Measurements from ENCODE around the gene NDUFV1.
"Not testable (repeated sequence)": the region's sequence is repeated elsewhere in the genome, so short reads cannot be mapped to it uniquely, and the experiment has no call there.

Gene NDUFV1

DNA sequence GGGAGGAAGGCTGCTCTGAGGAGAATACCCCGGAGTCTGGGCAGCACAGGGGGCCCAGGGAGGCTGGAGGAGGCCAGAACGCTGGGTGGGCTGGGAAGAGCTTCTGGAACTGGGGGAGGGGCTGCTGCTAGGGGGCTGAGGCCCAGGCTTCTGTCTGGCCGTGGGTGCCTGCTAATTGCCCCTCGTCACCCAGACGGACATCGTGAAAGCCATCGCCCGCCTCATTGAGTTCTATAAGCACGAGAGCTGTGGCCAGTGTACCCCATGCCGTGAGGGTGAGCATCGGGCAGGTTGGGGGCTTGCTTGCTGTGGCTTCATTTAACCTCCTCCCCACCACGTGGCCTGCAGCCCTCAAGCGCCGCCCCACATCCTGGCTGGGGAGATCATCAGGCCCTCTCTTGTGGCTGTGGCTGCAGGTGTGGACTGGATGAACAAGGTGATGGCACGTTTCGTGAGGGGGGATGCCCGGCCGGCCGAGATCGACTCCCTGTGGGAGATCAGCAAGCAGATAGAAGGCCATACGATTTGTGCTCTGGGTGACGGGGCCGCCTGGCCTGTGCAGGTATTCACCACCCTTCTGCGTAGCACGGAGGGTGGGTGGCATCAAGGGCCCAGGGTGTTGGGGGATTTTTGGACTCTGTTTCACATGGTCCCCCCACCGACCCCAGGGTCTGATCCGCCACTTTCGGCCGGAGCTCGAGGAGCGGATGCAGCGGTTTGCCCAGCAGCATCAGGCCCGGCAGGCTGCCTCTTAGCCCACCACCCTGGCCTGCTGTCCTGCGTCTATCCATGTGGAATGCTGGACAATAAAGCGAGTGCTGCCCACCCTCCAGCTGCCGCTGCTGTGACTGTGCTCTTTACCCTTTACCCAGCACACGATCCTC, 5.2 kb downstream of the NDUFV1 start:
- DNase-seq, result no peak

DNA sequence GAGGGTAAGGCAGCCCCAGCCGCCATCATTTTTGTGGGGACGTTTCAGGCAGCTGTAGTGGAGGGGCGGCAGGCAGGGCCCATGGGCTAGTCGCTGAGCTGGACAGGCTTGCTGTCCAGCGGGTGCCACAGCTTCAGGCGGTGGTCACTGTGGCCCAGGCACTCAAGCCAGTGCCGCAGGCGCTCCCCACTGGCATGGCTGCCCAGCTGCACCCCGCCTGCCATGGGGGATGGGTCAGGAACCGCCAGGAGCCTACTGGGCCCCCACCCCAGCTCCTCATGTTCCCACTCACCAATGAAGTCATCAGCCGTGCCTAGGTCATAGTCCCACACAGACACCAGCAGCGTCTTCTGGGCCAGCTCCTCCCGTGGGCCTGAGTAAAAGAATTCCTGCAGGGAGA, 6.0 kb downstream of the NDUFV1 start:
- no peak for DNase-seq

DNA sequence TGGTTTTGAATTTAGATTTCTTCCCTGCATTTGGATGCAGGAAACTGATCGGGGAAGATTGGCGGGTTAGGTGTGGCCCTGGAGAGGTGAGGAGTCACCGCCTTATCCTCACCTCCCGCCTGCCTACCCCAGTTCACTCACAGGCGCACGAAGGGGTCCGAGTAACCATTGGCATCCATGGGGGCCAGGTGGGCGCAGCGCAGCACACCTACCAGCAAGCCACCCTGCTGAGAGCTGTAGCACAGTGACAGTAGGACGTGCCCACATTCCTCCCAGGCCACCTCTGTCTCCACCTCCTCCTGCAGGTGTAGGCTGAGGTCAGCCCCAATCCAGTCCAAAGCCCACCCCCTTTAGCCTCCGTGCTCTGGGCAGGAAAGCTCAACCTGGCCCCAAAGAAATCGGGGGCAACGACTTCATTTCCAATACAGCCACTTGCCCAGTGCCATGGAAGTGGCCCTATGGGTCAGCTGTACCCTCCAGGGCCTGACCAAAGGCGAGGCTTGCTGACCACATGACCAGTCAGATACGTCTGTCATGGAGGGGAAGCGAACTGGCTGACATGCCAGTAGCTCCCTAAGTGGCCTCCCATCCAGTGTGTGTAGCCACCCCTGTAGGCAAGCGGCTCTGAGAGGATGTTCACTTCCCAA, 6.7 kb downstream of the NDUFV1 start:
- DNase-seq, result no peak

GRCh38 chr11:67613960-67614715, 7.4 kb downstream of the NDUFV1 start:
- peak; percentile 73 for DNase-seq

DNA sequence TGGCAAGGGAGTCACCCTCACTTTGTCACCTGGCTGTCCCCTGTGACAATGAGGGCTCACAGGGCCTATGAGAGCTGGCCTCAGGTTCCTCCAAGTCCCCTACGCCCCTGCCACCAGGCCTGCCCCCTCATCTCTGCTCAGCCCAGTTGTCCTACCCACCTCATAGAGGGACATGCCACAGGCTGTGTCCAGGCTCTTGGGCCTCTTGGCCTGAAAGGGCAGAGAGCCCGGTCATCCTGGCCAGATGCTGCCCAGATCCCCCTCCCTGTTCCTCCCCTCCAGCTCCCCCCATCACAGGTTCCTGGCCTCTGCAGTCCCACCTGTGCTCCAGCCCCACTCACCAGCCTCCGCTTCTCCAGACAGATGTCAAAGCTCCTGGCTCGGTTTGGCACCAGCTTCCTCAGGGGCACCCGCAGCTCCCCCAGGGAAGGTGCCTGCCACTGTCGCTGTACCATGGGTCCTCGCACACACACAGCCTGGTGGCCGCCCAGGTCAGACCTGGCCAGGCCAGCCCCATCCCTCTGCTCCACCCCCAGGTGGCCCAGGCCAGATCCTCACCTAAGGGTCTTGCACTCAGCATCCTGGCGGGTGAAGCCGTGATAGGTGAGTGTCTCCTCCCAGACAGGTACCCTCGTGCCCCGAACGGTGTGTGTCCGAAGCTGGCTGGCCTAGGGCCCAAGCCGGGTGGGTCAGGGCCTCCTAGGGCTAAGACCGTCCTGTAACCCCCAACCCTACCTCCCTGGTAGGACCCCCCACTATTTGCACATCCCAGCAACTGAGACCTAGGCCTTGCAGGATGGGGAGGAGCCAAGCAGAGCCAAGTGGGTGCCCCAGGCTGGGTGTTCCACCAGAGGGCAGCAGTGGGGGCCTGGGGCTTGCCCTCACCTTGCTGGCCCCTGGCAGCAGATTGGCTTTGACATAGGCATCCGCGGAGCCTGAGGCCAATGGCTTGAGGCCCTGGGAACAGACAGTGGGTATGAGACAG, 8.3 kb downstream of the NDUFV1 start:
- DNase-seq, result peak; percentile 20

DNA sequence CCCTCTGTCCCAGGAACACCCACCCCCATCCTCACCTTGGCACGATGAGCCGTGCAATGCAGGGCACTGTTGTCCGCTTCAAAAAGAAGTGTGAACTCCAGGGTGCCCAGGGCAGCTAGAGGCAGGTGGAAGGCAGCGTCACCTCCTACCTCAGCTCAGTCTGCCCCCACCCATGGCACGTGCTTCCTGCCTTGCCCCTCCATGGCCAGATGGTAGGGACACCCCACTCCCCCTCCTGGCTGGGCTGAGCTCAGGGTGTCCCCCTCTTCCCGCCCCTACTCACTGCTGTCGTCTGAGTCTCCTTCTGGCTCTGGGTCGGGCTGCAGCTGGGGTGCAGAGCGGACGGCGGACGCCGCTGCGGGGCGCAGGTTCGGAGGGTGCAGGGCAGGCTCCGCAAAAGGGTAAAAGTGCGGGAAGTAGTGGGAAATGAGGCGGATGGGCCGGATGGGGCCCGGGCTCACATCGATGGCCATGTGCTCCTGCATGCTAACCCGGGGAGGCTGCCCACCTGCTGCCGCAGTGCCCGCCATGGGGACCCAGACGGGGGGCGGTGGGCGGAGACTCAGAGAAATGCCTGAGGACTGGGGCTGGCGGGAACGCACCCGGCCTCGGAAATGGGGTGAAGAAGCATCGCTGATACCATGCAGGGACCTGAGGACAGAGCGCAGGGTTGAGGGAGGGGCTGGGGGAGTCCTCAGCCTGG, 9.1 kb downstream of the NDUFV1 start:
- peak; percentile 24 for DNase-seq

DNA sequence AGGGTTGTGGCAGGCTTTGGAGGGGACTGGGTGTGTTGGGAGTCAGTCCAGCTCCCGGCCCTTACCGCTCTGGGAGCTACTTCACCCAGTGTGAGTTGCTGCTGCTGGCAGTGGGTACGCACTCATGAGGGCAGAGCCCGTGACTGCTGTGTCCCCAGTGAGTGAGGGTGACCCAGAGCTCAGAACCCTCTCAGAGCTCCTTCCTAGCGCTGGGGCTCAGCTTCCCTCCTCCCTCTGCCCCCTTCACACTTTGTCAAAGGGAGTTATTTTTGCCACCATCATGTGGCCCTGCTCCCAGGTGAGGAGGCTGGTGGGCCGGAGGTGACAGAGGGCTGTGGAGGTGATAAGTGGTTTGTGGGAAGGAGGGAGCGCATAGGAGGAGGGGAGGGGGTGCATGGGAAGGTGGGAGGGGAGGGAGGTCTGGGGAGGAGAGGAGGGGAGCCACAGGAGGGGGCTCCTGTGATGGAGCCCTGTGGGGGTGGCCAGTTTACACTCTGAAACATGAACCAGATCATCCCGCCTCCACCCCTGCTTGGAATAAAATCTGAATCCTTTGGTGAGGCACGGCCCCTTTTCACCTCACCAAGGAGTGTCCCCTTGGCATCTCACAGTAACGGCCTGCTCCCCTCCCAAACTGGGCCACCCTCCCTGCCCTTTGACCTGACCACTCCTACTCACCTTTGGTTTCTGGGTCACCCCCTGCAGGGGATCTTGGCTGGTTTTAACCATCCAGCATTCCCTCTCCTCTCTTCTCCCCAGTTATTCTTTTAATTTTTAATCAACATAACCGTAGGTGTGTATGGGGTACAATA, 9.9 kb downstream of the NDUFV1 start:
- no peak for DNase-seq

GRCh38 chr11:67617243-67617953, 10.7 kb downstream of the NDUFV1 start:
- DNase-seq, result no peak

GRCh38 chr11:67618901-67619659, 12.3 kb downstream of the NDUFV1 start:
- DNase-seq, result not testable (repeated sequence)

- not testable (repeated sequence) for DNase-seq
These were observed 13.2 kb downstream of the NDUFV1 start for GRCh38 chr11:67619683-67620618.

DNA sequence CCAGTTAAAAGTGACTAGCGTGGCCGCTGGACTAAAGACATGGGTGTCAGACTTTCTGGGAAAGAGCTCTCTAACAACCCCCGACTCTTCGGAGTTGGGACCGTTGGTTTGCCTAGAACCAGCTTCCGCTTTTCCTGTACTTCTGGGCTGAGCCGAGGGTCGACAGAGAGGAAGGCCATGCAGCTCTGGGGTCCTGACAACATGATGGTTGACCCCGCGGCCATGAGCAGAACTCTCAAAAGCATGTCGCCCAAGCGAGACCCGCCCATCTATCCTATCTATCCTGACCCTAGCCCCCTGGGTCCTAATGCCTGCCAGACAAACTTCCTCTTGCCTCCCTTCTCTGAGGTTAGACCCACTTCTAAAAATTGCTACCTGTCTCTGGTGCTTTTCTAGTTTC, 13.9 kb downstream of the NDUFV1 start:
- DNase-seq, result not testable (repeated sequence)

- not testable (repeated sequence) for DNase-seq
These were observed 15.2 kb downstream of the NDUFV1 start for GRCh38 chr11:67621928-67622327.

DNA sequence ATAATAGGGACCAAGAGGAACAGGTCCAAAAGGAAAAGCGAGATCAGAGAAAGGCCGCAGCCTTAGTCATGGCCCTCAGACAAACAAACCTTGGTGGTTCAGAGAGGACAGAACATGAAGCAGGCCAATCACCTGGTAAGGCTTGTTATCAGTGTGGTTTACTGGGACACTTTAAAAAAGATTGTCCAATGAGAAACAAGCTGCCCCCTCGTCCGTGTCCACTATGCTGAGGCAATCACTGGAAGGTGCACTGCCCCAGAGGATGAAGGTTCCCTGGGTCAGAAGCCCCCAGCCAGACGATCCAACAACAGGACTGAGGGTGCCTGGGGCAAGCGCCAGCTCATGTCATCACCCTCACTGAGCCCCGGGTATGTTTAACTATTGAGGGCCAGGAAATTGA, 16.2 kb downstream of the NDUFV1 start:
- not testable (repeated sequence) for DNase-seq

DNA sequence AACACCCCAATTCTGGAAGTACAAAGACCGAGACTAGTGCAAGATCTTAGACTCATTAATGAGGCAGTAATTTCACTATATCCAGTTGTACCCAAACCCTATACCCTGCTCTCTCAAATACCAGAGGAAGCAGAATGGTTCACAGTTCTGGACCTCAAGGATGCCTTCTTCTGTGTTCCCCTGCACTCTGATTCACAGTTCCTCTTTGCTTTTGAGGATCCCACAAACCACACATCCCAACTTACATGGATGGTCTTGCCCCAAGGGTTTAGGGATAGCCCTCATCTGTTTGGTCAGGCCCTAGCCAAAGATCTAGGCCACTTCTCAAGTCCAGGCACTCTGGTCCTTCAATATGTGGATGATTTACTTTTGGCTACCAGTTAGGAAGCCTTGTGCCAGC, 17.1 kb downstream of the NDUFV1 start:
- DNase-seq, result not testable (repeated sequence)

- not testable (repeated sequence) for DNase-seq
These were observed 19.5 kb downstream of the NDUFV1 start for GRCh38 chr11:67626131-67626833.

GRCh38 chr11:67626970-67627369, 20.2 kb downstream of the NDUFV1 start:
- DNase-seq, result peak; percentile 7

GRCh38 chr11:67627441-67627811, 20.7 kb downstream of the NDUFV1 start:
- DNase-seq, result peak; percentile 14
